Endothelial cell (in vitro differentiated cells): ENCODE results near the gene PARD3B. TPM values are rescaled to one million over a fixed set of nuclear protein-coding genes. Genes with fewer than 3 reads are reported as not detected.

Experiments used
- DNase-seq: peaks from one replicate; pipeline ENCODE4 v3.0.0; 2021; ENCODE audit warnings: low spot score
- H3K27ac Mint-ChIP-seq: one replicate; pipeline ENCODE4 v1.8.0; 2021; ENCODE audit warnings: mixed read lengths, inconsistent platforms; ENCODE audit not compliant: unreplicated experiment
- H3K27me3 Mint-ChIP-seq: one replicate; pipeline ENCODE4 v1.8.0; 2021; ENCODE audit warnings: mild to moderate bottlenecking, moderate library complexity, mixed read lengths, inconsistent platforms; ENCODE audit not compliant: unreplicated experiment
- H3K36me3 Mint-ChIP-seq: one replicate; pipeline ENCODE4 v1.8.0; 2021; ENCODE audit warnings: mild to moderate bottlenecking, low read depth, mixed read lengths, inconsistent platforms; ENCODE audit not compliant: unreplicated experiment
- H3K4me1 Mint-ChIP-seq: one replicate; pipeline ENCODE4 v1.8.0; 2021; ENCODE audit warnings: mild to moderate bottlenecking, mixed read lengths, inconsistent platforms; ENCODE audit not compliant: unreplicated experiment
- H3K4me3 Mint-ChIP-seq: one replicate; pipeline ENCODE4 v1.8.0; 2021; ENCODE audit warnings: mild to moderate bottlenecking, mixed read lengths, inconsistent platforms; ENCODE audit not compliant: unreplicated experiment
- H3K9me3 Mint-ChIP-seq: one replicate; pipeline ENCODE4 v1.8.0; 2021; ENCODE audit warnings: mixed read lengths, inconsistent platforms; ENCODE audit not compliant: unreplicated experiment
- CTCF ChIP-seq: fragments of 200-600 bp; sonication (generic); IDR thresholded peaks from one replicate; pipeline ENCODE4 v1.5.0; 2021; ENCODE audit warnings: antibody characterized with exemption; ENCODE audit not compliant: unreplicated experiment
- total RNA-seq: library from RNA; stranded (reverse); fragmentation: NEBNext Ultra II Directional; extraction: Animal tissue kit (Norgen Biotek cat#: 25700); gene quantifications from one replicate; pipeline ENCODE4 v1.2.1, GENCODE V29; 2021; ENCODE audit not compliant: unreplicated experiment

The PARD3B gene
- total RNA-seq, 1 donor from 2014 or later: 17.4 TPM

- no peak for DNase-seq
- H3K27me3 Mint-ChIP-seq: peaks cover 3% of the 10 kb centered on the region
These were observed 558.4 kb downstream of the PARD3B start for GRCh38 chr2:205103699-205104098.

GRCh38 chr2:205107810-205108209 lies 562.5 kb downstream of the PARD3B start:
- peaks cover 2% of the 10 kb centered on the region for H3K4me1 Mint-ChIP-seq
- TF ChIP-seq CTCF: no peak
- H3K27me3 Mint-ChIP-seq: peaks cover 3% of the 10 kb centered on the region
- H3K36me3 Mint-ChIP-seq: no peaks in the 10 kb centered on the region
- H3K4me3 Mint-ChIP-seq: no peak overlapping the region
- DNase-seq: no peak
- H3K27ac Mint-ChIP-seq: no peak overlapping the region
- H3K9me3 Mint-ChIP-seq: no peaks in the 10 kb centered on the region

More at GRCh38 chr2:205103699-205104098, 558.4 kb downstream of the PARD3B start:
- no peak overlapping the region for H3K27ac Mint-ChIP-seq
- no peaks in the 10 kb centered on the region for H3K9me3 Mint-ChIP-seq
- no peaks in the 10 kb centered on the region for H3K36me3 Mint-ChIP-seq
- peaks cover 2% of the 10 kb centered on the region for H3K4me1 Mint-ChIP-seq
- H3K4me3 Mint-ChIP-seq: no peak overlapping the region
- no peak for TF ChIP-seq CTCF

GRCh38 chr2:205115511-205115910 lies 570.2 kb downstream of the PARD3B start:
- DNase-seq: no peak
- H3K27me3 Mint-ChIP-seq: no peaks in the 10 kb centered on the region

GRCh38 chr2:205117125-205117524 lies 571.9 kb downstream of the PARD3B start:
- no peak for DNase-seq
- H3K4me1 Mint-ChIP-seq: peaks cover 14% of the 10 kb centered on the region
- no peaks in the 10 kb centered on the region for H3K36me3 Mint-ChIP-seq
- H3K9me3 Mint-ChIP-seq: no peaks in the 10 kb centered on the region
- H3K27ac Mint-ChIP-seq: no peak overlapping the region
- no peaks in the 10 kb centered on the region for H3K27me3 Mint-ChIP-seq
- no peak for TF ChIP-seq CTCF
- H3K4me3 Mint-ChIP-seq: no peak overlapping the region

More at GRCh38 chr2:205115511-205115910, 570.2 kb downstream of the PARD3B start:
- H3K36me3 Mint-ChIP-seq: no peaks in the 10 kb centered on the region
- H3K4me3 Mint-ChIP-seq: no peak overlapping the region
- TF ChIP-seq CTCF: no peak
- peaks cover 14% of the 10 kb centered on the region for H3K4me1 Mint-ChIP-seq
- no peak overlapping the region for H3K27ac Mint-ChIP-seq
- no peaks in the 10 kb centered on the region for H3K9me3 Mint-ChIP-seq

- DNase-seq: no peak
- Mint-ChIP-seq H3K27me3 (no peaks in the 10 kb centered on the region), H3K4me3 (no peak overlapping the region), H3K4me1 (peaks cover 14% of the 10 kb centered on the region), H3K27ac (no peak overlapping the region), H3K9me3 (no peaks in the 10 kb centered on the region), H3K36me3 (no peaks in the 10 kb centered on the region)
- TF ChIP-seq CTCF: no peak
These were observed 573.9 kb downstream of the PARD3B start for GRCh38 chr2:205119136-205119535.
